NCI-H446 (cell line): Measurements from ENCODE around the gene NR2C1.
"Not testable (repeated sequence)": the region's sequence is repeated elsewhere in the genome, so short reads cannot be mapped to it uniquely, and the experiment has no call there.

ENCODE experiments used
- DNase-seq, 2 experiments: peaks; one replicate each; lab custom pipeline; 2025; lab: John Stamatoyannopoulos, UW

NR2C1 gene

DNA sequence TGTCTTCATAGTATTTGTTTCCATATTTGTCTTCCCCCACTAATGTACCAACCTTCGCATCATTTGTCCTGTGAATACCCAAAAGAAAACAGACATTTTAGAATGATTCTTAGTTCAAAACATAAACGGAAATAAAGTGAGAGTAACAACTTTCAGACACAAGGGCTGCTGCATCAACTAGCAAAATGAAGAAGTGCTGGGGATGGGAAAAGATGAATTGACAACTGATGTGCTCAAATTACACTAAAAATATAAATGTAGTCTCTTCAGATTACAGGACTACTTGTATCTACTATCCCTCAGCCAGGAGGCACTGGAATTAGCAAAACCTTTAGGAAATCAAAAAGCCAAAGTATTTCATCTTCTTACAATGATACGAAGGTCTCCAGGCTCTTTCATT is 70.7 kb downstream of the NR2C1 start:
- no peak for DNase-seq

- DNase-seq, result no peak
These were observed 75.1 kb downstream of the NR2C1 start for GRCh38 chr12:94998326-94998725.

- DNase-seq, result no peak
These were observed 75.7 kb downstream of the NR2C1 start for GRCh38 chr12:94997726-94998125.

GRCh38 chr12:94997061-94997460 is 76.4 kb downstream of the NR2C1 start:
- no peak for DNase-seq

- no peak for DNase-seq
These were observed 79.1 kb downstream of the NR2C1 start for GRCh38 chr12:94994312-94994711.

DNA sequence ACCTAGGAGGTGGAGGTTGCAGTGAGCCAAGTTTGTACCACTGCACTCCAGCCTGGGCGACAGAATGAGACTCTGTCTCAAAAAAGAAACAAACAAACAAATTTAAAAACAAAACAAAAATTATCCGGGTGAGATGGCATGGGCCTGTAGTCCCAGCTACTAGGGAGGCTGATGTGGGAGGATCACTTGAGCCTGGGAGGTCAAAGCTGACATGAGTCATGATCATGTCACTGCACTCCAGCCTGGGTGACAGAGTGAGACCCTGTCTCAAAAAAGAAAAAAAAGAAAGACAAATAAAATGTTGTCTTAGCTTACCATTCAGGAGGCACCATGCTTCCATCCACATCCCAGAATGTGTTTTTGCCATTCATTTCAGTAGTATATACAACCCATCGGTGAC is 79.6 kb downstream of the NR2C1 start:
- DNase-seq, result not testable (repeated sequence)

- no peak for DNase-seq
These were observed 83.2 kb downstream of the NR2C1 start for GRCh38 chr12:94990222-94990621.

- no peak for DNase-seq
These were observed 84.9 kb downstream of the NR2C1 start for GRCh38 chr12:94988471-94988870.

GRCh38 chr12:94987801-94988200 is 85.6 kb downstream of the NR2C1 start:
- no peak for DNase-seq

DNA sequence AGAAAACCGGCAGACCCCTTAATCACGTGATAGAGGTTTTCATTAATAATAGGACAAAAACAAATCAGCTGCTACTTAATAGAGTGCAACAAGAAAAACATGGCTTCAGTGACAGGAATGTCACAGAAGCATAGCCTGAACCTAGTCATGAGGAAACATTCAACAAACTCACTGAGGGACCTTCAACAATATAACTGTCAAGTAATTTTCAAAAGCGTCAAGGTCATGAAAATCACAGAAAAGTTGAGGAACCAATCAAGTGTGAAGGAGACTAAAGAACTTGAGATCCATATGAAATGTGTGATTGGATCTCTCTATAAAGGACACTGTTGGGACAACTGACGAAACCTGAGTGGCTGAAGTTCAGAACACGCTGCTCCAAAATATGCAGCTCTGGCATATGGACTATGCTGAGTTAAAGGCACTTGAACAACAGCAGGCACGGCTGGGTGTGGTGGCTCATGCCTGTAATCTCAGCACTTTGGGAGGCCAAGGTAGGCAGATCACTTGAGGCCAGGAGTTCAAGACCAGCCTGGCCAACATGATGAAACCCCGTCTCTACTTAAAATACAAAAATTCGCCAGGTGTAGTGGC is 86.2 kb downstream of the NR2C1 start:
- DNase-seq, result no peak

DNA sequence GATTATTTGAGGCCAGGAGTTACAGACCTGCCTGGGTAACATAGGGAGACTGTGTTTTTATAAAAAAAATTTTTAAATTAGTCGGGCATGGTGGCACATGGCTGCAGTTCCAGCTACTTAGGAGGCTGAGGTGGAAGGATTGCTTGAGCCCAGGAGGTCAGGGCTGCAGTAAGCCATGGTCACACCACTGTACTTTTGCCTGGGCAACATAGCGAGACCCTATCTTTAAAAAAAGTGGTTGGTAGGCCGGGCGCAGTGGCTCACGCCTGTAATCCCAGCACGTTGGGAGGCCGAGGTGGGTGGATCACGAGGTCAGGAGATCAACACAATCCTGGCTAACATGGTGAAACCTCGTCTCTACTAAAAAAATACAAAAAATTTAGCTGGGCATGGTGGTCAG is 88.3 kb downstream of the NR2C1 start:
- DNase-seq, result not testable (repeated sequence)

DNA sequence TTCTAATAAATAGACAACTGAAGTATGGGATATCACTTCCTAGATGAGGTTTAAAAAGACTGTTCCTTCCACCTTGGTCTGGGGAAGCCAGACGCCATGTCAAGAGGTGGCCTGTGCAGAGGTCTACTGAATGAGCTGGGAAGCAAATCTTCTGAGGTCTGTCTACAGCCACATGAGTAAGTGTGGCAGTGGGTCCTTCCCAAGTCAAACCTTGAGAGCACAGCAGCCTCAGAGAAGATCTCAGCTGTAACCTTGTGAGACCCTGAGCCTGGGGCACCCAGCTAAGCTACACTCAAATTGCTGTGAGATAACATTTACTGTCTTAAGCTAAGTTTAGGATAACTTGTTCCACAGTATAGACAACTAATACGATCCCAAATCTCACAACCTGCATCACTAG is 90.1 kb downstream of the NR2C1 start:
- no peak for DNase-seq

GRCh38 chr12:94982456-94982855 is 91.0 kb downstream of the NR2C1 start:
- no peak for DNase-seq

GRCh38 chr12:94980577-94980976 is 92.8 kb downstream of the NR2C1 start:
- DNase-seq, result peak in 1 of 2 experiments; percentile 3

GRCh38 chr12:94979941-94980340 is 93.5 kb downstream of the NR2C1 start:
- DNase-seq, result no peak

GRCh38 chr12:94977766-94978468 is 95.5 kb downstream of the NR2C1 start:
- peak in 1 of 2 experiments; percentile 33 for DNase-seq

DNA sequence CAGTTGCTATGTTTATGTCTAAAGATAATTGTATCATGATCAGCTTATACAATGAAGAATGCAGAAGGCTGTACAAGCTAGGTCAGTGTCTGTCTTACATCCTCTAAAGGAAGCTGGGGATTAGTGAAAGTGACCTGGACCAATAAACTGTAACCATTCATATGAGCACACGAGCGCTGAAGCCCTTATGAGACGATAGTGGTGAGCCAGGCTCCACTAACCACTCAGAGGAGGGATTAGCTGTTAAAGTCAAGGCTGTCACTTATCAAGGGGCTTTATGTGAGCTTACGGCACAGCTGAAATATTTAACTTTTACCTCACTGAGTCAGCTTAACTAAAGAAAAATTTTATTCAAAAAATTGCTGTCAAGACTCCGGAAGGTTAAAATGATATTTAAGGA is 100.2 kb downstream of the NR2C1 start:
- DNase-seq, result no peak

- DNase-seq, result no peak
These were observed 100.6 kb downstream of the NR2C1 start for GRCh38 chr12:94972795-94973194.

GRCh38 chr12:94971923-94972322 is 101.5 kb downstream of the NR2C1 start:
- no peak for DNase-seq

DNA sequence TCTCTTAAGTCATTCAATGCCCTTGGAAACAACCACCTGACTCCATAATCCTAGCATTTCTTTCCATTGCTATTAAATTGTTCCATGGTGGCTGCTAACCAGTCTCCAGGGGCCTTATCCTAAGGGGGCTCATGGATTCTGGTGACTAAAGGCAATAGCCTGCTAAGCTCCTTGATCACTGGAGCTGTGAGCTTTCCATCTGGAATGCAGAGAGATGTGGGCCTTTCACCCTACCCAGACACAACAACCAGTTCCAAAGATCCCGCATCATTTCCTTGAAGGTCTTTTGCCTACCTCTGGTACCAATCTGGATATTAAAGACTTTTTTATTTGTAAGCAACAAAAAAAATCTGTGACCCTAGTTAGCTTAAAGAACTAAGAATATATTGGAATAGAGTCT is 102.9 kb downstream of the NR2C1 start:
- no peak for DNase-seq
